WTC11 (cell line): Measurements from ENCODE around the gene SPRY2. TPM values are rescaled to one million over a fixed set of nuclear protein-coding genes. Genes with fewer than 3 reads are reported as not detected.

ENCODE experiments used
- ATAC-seq: fragments of 200-7000 bp; cut with Tn5 transposase; 2 replicates; pipeline ENCODE4 v1.10.0; 2021; ENCODE audit warnings: mild to moderate bottlenecking, moderate library complexity
- CTCF ChIA-PET: fragments of 300-600 bp; sonication (Branson Sonifier 250); formaldehyde crosslinking; loops from one replicate; lab custom pipeline; 2021; ENCODE audit warnings: antibody characterized with exemption; lab: Charles Lee
- POLR2A ChIA-PET: fragments of 350-600 bp; sonication (Branson Sonifier 250); formaldehyde crosslinking; loops from one replicate; lab custom pipeline; 2021; ENCODE audit warnings: antibody characterized with exemption; lab: Charles Lee
- DNase-seq: peaks from one replicate; pipeline ENCODE4 v3.0.0; 2021; ENCODE audit warnings: low spot score
- H3K27ac Mint-ChIP-seq: 2 replicates; pipeline ENCODE4 v1.8.0; 2021; ENCODE audit warnings: mixed read lengths
- H3K27me3 Mint-ChIP-seq: 2 replicates; pipeline ENCODE4 v1.8.0; 2021; ENCODE audit warnings: low read depth, mild to moderate bottlenecking, moderate library complexity, mixed read lengths
- H3K36me3 Mint-ChIP-seq: 2 replicates; pipeline ENCODE4 v1.8.0; 2021; ENCODE audit warnings: mixed read lengths
- H3K4me1 Mint-ChIP-seq: 2 replicates; pipeline ENCODE4 v1.8.0; 2022; ENCODE audit warnings: mixed read lengths
- H3K4me3 Mint-ChIP-seq: 2 replicates; pipeline ENCODE4 v1.8.0; 2021; ENCODE audit warnings: mild to moderate bottlenecking, moderate library complexity, mixed read lengths
- H3K9me3 Mint-ChIP-seq: 2 replicates; pipeline ENCODE4 v1.8.0; 2021; ENCODE audit warnings: mixed read lengths
- CREB1 ChIP-seq: sonication (generic); formaldehyde crosslinking; IDR thresholded peaks from 2 replicates; pipeline ENCODE4 v1.8.0; 2023; ENCODE audit warnings: mild to moderate bottlenecking, missing genetic modification reagents
- FOXK1 ChIP-seq: sonication (generic); formaldehyde crosslinking; IDR thresholded peaks from 2 replicates; pipeline ENCODE4 v1.8.0; 2022; ENCODE audit warnings: mild to moderate bottlenecking, moderate library complexity, missing genetic modification reagents
- FOXP4 ChIP-seq: sonication (generic); formaldehyde crosslinking; IDR thresholded peaks from 2 replicates; pipeline ENCODE4 v1.8.0; 2022; ENCODE audit warnings: mild to moderate bottlenecking, missing genetic modification reagents
- HMGA2 ChIP-seq: fragments of 250-450 bp; sonication (Bioruptor Pico); IDR thresholded peaks from 2 replicates; pipeline ENCODE4 v1.4.0; 2021; ENCODE audit warnings: mild to moderate bottlenecking, moderate library complexity
- JUN ChIP-seq: sonication (generic); formaldehyde crosslinking; IDR thresholded peaks from 2 replicates; pipeline ENCODE4 v1.8.0; 2023; ENCODE audit warnings: mild to moderate bottlenecking, missing genetic modification reagents
- MYBL2 ChIP-seq: sonication (generic); formaldehyde crosslinking; IDR thresholded peaks from 2 replicates; pipeline ENCODE4 v1.8.1; 2023; ENCODE audit warnings: mild to moderate bottlenecking, moderate library complexity, missing genetic modification reagents
- NR1H2 ChIP-seq: sonication (generic); formaldehyde crosslinking; IDR thresholded peaks from 2 replicates; pipeline ENCODE4 v1.9.0; 2021; ENCODE audit warnings: mild to moderate bottlenecking, moderate library complexity, missing genetic modification reagents
- NR2C2 ChIP-seq: sonication (generic); formaldehyde crosslinking; IDR thresholded peaks from 2 replicates; pipeline ENCODE4 v1.8.0; 2022; ENCODE audit warnings: mild to moderate bottlenecking, missing genetic modification reagents
- PRRX2 ChIP-seq: fragments of 250-450 bp; sonication (Bioruptor Pico); IDR thresholded peaks from 2 replicates; pipeline ENCODE4 v1.8.0; 2021; ENCODE audit warnings: mild to moderate bottlenecking
- RORB ChIP-seq: fragments of 250-450 bp; sonication (Bioruptor Pico); IDR thresholded peaks from 2 replicates; pipeline ENCODE4 v1.9.0; 2021; ENCODE audit warnings: mild to moderate bottlenecking
- SMAD3 ChIP-seq: sonication (generic); formaldehyde crosslinking; IDR thresholded peaks from 2 replicates; pipeline ENCODE4 v1.8.0; 2022; ENCODE audit warnings: missing genetic modification reagents, mild to moderate bottlenecking, borderline replicate concordance
- SP1 ChIP-seq: sonication (generic); formaldehyde crosslinking; conservative IDR thresholded peaks from 2 replicates; pipeline ENCODE4 v1.8.1; 2022; ENCODE audit warnings: missing genetic modification reagents
- STAT6 ChIP-seq: sonication (generic); formaldehyde crosslinking; conservative IDR thresholded peaks from 2 replicates; pipeline ENCODE4 v1.8.1; 2023; ENCODE audit warnings: mild to moderate bottlenecking, low read depth, missing genetic modification reagents, moderate library complexity
- TEAD1 ChIP-seq: sonication (generic); formaldehyde crosslinking; IDR thresholded peaks from 2 replicates; pipeline ENCODE4 v1.8.0; 2022; ENCODE audit warnings: mild to moderate bottlenecking, missing genetic modification reagents
- USF2 ChIP-seq: sonication (generic); formaldehyde crosslinking; IDR thresholded peaks from 2 replicates; pipeline ENCODE4 v1.8.1; 2023; ENCODE audit warnings: mild to moderate bottlenecking, missing genetic modification reagents, moderate library complexity
- ZBTB43 ChIP-seq: sonication (generic); formaldehyde crosslinking; IDR thresholded peaks from 2 replicates; pipeline ENCODE4 v1.8.1; 2023; ENCODE audit warnings: mild to moderate bottlenecking, missing genetic modification reagents
- ZNF121 ChIP-seq: sonication (generic); formaldehyde crosslinking; IDR thresholded peaks from 2 replicates; pipeline ENCODE4 v1.8.0; 2023; ENCODE audit warnings: missing genetic modification reagents
- ZNF317 ChIP-seq: sonication (generic); formaldehyde crosslinking; IDR thresholded peaks from 2 replicates; pipeline ENCODE4 v1.8.1; 2023; ENCODE audit warnings: low read depth, mild to moderate bottlenecking, moderate library complexity, missing genetic modification reagents, borderline replicate concordance
- ZNF423 ChIP-seq: fragments of 250-450 bp; sonication (Bioruptor Pico); IDR thresholded peaks from 2 replicates; pipeline ENCODE4 v2.1.2; 2022; ENCODE audit warnings: mild to moderate bottlenecking, moderate library complexity
- total RNA-seq: library from RNA; stranded (reverse); gene quantifications from 3 replicates; pipeline ENCODE4 v1.2.3, GENCODE V29; 2021

The SPRY2 gene
- total RNA-seq, 1 experiment from 2014 or later, result 63.2 TPM

GRCh38 chr13:80360453-80360800 lies 19.5 kb upstream of the SPRY2 start (continued):
- TF ChIP-seq STAT6 (CRISPR knock-in tag) (no peak), FOXK1 (CRISPR knock-in tag) (no peak), RORB (CRISPR knock-in tag) (no peak), SMAD3 (CRISPR knock-in tag) (no peak), NR1H2 (CRISPR knock-in tag) (no peak)

GRCh38 chr13:80359778-80360452 lies 19.0 kb upstream of the SPRY2 start:
- Mint-ChIP-seq H3K9me3 (peaks cover 3% of the 10 kb centered on the region; the same call in 1 of the 2 replicates), H3K4me1 (peaks cover 43% of the 10 kb centered on the region), H3K27ac (peak overlapping the region; percentile 97), H3K27me3 (no peaks in the 10 kb centered on the region), H3K4me3 (peak overlapping the region; percentile 59), H3K36me3 (no peaks in the 10 kb centered on the region; the same call in 1 of the 2 replicates)
- DNase-seq (peak; percentile 80), ATAC-seq (peak; percentile 57)
- POLR2A ChIA-PET, result interaction anchor here (0.7 to 2.0 kb wide), 2 partner anchors 18 to 990 kb away, joined by 7 to 30 read pairs; partner anchors contain the start of gene SPRY2
- CTCF ChIA-PET, result interaction anchor here (0.5 to 2.0 kb wide), 12 partner anchors 14 to 933 kb away, joined by 3 to 24 read pairs (median 4); partner anchors contain the start of gene SPRY2
- peak; percentile 39; the same call in 1 of the 2 replicates for TF ChIP-seq FOXK1 (CRISPR knock-in tag)
- TF ChIP-seq USF2 (CRISPR knock-in tag), result 0 out of 2 replicates have a peak, but pooled peaks have one; percentile 11
- peak; percentile 46; the same call in 1 of the 2 replicates for TF ChIP-seq ZBTB43
- 0 out of 2 replicates have a peak, but pooled peaks have one; percentile 30 for TF ChIP-seq SP1 (CRISPR knock-in tag)
- TF ChIP-seq CREB1 (CRISPR knock-in tag), result 0 out of 2 replicates have a peak, but pooled peaks have one; percentile 26
- TF ChIP-seq ZNF121 (CRISPR knock-in tag), result no peak
- TF ChIP-seq PRRX2 (CRISPR knock-in tag), result 0 out of 2 replicates have a peak, but pooled peaks have one; percentile 22
- TF ChIP-seq TEAD1 (CRISPR knock-in tag), result peak; percentile 20; the same call in 1 of the 2 replicates
- peak; percentile 50; the same call in 1 of the 2 replicates for TF ChIP-seq FOXP4 (CRISPR knock-in tag)
- TF ChIP-seq ZNF317 (CRISPR knock-in tag), result no peak
- 0 out of 2 replicates have a peak, but pooled peaks have one; percentile 35 for TF ChIP-seq MYBL2
- peak; percentile 91 for TF ChIP-seq ZNF423 (CRISPR knock-in tag)
- TF ChIP-seq HMGA2 (CRISPR knock-in tag), result 0 out of 2 replicates have a peak, but pooled peaks have one; percentile 20
- TF ChIP-seq NR2C2 (CRISPR knock-in tag), result no peak
- TF ChIP-seq JUN, result no peak
